ENCODE results near the gene CLNS1A.

DNA sequence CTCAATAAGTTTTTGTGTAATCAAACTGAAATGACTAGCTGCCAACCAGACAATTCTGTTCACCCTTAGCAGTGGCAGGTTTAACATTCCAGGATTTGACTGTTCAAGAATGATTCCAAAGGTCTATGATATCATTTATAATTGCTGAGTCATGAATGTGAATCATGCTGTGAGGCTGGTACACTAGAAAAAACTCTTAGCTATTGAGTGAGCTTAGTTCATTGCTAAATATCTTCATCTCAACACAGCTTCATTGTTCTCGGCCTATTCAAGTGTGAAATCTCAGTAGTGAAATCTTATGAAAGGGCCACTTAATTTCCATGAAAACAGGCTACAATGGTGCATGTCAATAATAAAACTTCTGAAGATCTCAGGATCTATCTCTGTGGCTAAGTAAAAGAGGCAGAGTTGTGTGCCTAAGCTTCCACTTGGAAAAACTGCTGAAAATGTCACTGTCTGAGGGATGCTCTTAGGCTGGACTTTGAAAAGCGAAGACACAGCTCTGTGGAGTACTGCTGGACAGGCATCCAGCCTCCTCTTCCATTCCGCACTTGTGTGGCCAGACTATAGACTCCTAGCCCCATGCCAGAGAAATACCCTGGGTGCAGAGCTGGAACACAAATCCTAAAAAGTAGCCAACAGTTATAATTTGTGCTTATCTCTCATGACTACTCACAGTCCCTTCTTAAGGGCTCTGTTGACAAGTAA lies 35.1 kb downstream of the CLNS1A start:
- TF ChIP-seq, protein P1, sequence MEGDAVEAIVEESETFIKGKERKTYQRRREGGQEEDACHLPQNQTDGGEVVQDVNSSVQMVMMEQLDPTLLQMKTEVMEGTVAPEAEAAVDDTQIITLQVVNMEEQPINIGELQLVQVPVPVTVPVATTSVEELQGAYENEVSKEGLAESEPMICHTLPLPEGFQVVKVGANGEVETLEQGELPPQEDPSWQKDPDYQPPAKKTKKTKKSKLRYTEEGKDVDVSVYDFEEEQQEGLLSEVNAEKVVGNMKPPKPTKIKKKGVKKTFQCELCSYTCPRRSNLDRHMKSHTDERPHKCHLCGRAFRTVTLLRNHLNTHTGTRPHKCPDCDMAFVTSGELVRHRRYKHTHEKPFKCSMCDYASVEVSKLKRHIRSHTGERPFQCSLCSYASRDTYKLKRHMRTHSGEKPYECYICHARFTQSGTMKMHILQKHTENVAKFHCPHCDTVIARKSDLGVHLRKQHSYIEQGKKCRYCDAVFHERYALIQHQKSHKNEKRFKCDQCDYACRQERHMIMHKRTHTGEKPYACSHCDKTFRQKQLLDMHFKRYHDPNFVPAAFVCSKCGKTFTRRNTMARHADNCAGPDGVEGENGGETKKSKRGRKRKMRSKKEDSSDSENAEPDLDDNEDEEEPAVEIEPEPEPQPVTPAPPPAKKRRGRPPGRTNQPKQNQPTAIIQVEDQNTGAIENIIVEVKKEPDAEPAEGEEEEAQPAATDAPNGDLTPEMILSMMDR (IDR thresholded peaks at IDR 0.05): no peak
- TF ChIP-seq POLR2AphosphoS5 (IDR thresholded peaks at IDR 0.05) (no peak), POLR2A (IDR thresholded peaks at IDR 0.05; ENCODE audit: low read depth) (no peak)

Measured in esophagus muscularis mucosa (tissue), 3 donors.